ENCODE data around the gene PET100.
"Not testable (repeated sequence)": the region's sequence is repeated elsewhere in the genome, so short reads cannot be mapped to it uniquely, and the experiment has no call there.

The PET100 gene

DNA sequence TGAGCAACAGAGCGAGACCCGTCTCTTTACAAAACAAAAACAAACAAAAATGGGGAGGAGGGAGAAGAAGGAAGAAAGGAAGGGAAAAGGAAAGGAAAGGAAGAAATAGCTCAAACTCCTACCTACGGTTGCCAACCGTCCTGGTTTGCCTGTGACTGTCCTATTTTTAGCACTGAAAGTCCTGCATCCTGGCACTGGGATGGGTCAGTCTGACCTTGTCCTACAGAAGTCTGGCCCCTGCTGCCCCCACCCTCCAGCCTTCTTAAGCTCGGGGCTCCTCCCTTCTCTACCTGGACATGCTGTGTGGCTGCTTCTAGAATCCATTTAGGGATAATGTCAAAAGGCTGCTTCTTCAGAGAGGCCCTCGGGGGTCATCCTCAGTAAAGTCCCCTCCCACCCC is 6.1 kb downstream of the PET100 start:
- DNase-seq: no peak

DNA sequence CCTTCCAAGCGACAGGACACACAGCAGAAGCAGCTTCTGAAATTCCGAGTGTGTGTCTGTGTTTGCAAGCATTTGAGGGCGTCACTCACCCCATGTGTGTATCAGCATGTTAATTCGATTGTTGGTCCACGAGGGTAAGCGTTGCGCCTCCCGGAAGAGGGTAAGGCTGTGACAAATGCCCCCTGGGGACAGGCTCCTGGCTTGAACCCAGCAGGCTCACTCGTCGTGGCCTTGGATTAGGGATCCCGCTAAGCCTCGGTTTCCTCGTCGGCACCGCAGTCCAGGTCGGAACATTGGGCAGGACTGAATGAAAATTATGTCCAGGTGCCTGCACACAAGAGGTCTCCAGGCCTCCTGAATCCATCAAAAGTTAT is 6.7 kb downstream of the PET100 start:
- DNase-seq: no peak

DNA sequence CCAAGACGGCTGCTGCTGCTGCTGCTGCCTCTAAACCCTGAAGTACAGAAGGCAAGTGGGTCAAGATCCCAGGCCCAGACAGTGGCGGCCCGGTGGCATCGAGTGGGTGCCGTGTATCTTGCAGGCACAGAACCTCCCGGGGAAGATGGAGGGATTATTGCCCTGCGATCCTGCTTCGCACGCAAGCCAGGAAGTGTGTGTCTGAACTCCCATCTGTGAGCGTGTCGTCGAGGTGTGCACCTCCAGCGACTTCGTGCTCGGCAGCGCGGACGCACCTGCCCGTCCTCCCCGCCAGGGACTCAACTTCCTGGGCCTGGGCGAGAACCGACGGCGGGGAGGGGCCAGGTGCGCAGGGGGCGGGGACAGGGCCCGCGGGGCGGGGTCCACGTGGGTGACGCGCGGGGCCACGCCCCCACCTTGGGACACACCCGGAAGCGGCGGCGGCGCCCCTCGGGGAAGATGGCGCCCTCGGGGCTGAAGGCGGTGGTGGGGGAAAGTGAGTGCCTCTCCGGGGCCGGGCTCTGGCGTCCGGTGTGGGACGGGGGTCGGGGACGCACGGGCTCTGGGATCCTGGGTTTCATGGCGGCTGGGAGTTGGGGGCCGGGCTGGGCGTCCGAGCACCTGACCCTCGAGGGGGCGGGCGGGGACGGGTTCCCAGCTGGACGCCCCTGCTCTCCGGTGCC is 7.2 kb downstream of the PET100 start, which contains the start of gene STXBP2:
TSS of gene STXBP2 (plus strand) at position 420 of the 683 bp plus-strand sequence. CDS start at position 460, 40 bp downstream.
- peak; percentile 92 for DNase-seq

DNA sequence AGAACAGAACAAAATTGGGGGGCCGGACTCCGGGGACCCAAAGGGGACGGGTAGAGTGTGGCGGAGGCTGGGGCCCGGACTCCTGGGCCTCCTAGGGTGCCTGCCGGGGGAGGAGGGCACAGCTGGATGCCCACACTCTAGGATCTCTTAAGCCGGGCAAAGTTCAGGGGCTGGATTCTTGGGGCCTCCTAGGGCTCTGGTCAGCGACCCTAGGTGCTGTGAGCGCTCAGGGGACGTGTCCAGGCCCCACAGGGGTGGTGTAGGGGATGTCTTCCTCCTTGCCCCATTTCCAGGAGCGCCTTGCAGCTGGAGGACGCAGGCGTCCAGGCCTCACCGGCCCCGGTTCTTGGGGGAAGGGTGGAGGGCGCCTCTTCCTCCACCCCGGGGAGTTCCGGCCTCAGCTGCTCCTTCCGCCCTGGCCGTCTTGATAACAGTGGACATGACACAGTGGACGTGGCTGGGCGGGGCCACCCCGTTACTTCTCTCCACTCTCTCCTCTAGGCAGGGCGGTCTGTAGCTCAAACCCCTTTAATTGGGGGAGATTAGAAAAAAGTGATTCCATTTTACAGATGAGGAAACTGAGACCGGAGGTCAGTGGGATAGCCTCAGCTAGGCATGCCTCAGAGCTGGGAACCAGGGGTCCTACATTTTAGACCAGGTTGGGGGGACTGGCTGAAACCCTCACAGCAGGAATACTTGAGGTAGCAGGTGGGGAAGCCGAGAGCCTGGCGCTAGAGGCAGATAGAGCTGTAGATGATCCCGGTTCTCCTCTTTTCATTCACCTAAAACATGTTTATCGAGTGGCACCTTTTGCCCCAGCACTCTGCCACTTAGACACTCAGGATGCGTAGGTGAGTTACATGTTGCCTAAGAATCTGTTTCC is 8.0 kb downstream of the PET100 start:
- DNase-seq: no peak

DNA sequence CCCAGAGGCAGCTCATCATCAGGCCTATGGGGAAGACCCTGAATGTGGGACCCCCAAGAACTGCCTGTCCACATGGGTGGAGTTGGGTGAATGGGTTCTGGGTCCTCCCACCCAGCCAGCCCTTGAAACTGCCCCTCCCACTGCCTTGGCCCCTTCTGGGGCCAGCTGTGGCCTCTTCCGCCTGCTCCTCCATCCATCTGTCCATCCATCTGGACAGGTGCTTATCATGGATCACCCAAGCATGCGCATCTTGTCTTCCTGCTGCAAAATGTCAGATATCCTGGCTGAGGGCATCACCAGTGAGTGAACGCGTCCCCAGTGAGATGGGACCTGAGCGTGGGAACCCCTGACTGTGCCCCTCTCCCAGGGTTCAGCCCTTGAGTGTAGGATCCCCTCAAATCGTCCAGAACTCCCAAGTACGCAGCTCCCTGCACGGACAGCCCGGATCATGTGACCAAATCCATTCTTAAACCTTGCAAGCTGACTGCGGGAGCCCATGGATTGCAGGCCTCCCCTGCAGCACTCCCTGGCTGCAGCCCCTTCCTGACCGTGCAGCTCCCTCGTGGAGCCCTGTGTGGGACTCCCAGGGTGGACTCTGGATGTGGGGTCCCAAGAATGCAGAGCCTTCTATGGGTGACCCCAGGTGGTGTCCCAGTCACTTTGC is 9.3 kb downstream of the PET100 start:
- DNase-seq: no peak

DNA sequence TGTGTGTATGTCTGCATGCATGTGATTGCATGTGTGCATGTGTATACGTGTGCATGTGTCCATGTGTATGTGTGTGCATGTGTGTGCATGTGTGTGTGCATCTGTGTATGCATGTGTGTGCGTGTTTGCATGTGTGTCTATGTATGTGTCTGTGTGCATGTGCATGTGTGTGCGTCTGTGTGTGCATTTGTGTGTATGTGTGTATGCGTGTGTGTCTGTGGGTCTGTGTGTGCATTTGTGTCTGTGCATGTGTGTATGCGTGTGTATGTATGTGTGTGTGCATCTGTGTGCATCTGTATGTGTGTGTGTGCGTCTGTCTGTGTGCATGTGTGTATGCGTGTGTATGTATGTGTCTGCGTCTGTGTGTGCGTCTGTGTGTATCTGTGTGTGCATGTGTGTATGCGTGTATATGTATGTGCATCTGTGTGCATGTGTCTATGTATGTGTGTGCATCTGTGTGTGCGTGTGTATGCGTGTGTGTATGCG is 10.3 kb downstream of the PET100 start:
- no peak for DNase-seq

DNA sequence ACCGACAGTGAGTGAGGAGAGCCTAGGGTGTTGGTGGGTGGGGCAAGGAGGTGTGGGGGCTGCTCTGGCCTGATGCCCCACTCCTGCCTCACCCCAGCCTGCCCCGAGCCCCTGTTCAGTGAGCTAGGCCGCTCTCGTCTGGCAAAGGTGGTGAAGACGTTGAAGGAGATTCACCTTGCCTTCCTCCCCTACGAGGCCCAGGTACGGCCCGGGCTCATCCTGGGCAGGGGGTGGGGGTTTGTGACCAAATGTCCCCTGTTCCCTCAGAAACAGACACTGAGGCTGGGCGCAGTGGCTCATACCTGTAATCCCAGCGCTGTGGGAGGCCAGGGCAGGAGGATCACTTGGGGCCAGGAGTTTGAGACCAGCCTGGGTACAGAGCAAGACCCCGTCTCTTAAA is 11.2 kb downstream of the PET100 start:
- DNase-seq: no peak

DNA sequence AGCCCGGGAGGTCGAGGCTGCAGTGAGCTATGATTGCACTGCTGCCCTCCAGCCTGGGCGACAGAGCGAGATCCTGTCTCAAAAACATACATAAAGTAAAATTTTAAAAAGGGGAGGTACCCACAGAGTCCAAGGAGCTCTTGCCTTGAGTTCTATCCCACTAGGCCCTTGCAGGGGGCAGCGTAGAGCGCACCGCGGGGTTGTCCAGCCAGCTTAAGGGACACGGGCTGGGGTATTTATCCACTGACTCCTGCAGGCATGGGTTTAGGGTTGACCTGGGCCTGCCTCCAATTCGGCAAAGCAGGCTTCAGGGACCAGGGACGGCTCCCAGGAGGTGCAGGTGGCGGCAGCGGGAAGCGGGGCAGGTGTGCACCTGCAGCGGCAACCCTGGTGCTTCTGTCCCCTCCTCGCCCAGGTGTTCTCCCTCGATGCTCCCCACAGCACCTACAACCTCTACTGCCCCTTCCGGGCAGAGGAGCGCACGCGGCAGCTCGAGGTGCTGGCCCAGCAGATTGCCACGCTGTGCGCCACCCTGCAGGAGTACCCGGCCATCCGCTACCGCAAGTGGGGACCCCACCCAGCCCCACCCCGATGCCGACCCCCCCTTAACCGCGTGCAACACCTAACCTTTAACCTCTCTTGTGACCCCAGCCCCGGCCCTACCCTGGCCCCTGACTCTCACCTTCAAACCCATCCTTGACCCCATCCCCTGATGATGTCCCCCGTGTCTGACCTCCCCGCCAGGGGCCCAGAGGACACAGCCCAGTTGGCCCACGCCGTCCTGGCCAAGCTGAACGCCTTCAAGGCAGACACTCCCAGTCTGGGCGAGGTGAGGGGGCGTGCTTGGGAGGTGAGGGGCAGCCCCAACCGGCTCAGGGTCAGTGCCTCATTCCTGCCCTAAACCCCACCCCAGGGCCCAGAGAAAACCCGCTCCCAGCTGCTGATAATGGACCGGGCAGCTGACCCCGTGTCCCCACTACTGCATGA is 12.0 kb downstream of the PET100 start:
- no peak for DNase-seq

DNA sequence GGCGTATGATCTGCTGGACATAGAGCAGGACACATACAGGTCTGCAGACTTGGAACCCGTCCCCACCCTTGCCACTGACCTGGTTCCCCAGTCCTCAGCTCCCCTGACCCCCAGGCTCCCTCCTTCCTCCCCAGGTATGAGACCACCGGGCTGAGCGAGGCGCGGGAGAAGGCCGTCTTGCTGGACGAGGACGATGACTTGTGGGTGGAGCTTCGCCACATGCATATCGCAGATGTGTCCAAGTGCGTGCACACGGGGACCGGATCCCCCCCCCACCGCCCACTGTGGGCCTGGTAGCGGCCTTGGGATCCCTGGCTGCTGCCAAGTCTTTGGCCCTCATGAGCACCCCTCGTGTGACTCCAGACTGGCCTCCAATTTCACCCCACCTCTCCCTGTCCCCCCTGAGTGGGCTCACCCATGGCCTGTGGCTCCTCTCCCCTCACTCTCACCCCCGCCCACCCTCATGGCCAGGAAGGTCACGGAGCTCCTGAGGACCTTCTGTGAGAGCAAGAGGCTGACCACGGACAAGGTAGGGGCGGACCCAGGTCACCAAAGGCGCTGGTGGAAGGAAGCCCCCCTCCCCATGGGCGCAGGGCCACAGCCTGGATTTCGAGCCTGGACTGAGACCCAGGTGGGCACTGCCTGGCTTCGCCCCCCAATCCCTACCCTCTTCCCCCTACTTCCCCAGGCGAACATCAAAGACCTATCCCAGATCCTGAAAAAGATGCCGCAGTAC is 12.9 kb downstream of the PET100 start:
- DNase-seq: no peak

DNA sequence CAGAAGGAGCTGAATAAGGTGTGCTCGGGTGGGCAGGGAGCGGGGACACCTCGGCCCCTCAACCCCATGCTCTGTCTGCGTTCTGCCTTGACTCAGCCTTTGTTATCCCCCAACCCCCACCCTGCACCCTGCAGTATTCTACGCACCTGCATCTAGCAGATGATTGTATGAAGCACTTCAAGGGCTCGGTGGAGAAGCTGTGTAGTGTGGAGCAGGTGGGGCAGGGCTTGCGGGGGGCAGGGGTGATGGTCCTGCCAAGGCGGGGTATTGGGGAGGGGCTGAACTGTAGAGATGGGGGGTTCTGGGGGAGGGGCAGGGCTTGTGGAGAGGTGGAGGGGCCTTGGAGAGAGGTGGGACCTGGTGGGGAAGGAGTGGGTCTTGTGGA is 13.4 kb downstream of the PET100 start:
- no peak for DNase-seq

DNA sequence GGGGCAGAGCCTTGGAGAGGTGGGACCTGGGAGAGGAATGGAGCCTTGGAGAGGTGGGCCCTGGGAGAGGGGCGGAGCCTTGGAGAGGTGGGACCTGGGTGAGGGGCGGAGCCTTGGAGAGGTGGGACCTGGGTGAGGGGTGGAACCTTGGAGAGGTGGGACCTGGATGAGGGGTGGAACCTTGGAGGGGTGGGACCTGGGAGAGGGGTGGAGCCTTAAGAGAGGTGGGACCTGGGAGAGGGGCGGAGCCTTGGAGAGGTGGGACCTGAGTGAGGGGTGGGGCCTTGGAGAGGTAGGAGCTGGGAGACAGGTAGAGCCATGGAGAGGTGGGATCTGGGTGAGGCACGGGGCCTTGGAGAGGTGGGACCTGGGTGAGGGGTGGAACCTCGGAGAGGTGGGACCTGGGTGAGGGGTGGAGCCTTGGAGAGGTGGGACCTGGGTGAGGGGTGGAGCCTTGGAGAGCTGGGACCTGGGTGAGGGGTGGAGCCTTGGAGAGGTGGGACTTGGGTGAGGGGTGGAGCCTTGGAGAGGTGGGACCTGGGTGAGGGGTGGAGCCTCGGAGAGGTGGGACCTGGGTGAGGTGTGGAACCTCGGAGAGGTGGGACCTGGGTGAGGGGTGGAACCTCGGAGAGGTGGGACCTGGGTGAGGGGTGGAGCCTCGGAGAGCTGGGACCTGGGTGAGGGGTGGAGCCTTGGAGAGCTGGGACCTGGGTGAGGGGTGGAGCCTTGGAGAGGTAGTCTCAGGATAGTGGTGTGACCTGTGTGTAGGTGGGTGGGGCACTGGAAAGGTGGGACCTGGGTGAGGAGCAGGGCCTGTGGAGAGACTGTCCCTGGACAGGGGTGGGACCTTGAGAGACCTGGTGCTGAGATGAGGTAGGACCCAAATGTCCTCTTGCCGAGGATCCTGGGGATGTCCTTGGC is 14.3 kb downstream of the PET100 start:
- not testable (repeated sequence) for DNase-seq

DNA sequence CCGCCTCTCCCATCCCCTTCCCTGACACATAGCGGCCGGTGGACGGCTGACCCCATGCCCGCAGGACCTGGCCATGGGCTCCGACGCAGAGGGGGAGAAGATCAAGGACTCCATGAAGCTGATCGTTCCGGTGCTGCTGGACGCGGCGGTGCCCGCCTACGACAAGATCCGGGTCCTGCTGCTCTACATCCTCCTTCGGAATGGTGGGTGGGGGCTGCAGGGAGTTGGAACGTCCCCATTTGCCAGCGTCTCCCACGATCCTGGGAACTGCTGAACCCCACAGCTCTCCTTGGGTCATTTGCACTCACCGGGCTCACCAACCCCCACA is 14.9 kb downstream of the PET100 start:
- DNase-seq: no peak

DNA sequence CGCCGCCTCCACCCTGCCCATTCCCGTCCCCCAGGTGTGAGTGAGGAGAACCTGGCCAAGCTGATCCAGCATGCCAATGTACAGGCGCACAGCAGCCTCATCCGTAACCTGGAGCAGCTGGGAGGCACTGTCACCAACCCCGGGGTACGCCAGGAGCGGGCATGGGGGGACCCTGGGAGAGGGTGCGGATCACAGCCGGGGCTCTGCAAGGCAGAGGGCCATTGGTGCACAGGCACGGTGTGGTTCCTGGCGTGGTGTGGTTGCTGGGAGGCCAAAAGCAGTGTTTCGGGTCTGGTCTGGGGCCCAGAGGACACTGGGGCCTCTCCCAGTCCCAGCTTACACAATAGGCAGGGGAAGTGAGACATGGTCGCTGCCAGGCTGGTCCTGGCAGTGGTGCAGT is 15.6 kb downstream of the PET100 start:
- no peak for DNase-seq

DNA sequence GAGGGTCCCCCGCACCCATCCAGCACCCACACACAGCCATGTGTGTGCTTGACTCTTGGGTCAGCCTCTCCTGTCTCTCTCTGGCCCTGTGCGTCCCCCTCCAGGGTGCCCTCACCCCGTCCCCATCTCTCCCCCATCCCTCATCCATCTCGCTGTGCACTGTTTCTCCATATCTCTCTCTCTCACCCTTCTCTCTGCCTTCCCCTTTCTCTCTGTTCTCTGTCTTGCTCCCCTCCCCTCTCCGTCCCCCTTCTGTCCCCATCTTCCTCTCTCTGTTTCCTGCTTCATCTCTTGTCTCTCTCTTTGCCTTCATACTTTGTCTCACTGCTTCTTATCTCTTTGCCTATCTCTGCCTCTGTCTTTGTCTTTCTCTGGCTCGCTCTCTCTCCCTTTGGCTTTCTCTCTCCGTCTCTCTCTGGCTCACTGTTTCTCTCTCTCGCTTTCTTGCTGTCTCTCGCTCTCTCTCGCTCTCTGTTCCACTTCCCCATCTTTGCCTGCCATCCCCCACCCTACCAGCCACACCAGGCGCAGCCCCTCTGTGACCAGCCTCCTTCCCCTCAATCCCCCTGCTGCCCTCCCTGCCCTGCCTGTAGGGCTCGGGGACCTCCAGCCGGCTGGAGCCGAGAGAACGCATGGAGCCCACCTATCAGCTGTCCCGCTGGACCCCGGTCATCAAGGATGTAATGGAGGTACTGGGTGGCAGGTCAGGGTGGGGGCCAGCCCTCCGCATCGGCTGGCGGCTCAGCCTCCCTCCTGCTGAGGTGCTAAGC is 16.2 kb downstream of the PET100 start:
- DNase-seq: no peak

DNA sequence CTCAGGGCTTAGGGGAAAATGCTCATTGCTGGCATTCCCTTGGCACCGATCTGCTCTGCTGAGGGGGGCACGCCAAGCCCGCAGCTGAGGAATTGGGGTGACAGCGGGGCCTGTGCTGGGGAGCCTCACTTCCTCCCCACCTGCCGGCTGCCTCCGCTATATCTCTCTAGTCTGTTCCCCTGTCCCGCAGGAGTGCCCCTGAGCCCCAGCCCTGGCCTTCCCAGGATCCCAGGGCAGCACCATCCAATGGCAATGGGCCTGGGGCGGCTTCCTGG is 16.8 kb downstream of the PET100 start:
- DNase-seq: no peak

DNA sequence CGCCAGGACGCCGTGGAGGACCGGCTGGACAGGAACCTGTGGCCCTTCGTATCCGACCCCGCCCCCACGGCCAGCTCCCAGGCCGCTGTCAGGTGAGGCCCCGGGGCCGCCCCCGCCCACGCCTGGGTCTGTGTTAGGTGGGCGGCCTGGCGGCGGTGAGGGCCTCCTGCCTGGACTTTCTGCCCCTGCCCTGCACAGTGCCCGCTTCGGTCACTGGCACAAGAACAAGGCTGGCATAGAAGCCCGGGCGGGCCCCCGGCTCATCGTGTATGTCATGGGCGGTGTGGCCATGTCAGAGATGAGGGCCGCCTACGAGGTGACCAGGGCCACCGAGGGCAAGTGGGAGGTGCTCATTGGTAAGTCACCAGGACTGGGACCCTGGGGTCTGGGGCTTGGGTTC is 17.6 kb downstream of the PET100 start:
- DNase-seq: no peak

DNA sequence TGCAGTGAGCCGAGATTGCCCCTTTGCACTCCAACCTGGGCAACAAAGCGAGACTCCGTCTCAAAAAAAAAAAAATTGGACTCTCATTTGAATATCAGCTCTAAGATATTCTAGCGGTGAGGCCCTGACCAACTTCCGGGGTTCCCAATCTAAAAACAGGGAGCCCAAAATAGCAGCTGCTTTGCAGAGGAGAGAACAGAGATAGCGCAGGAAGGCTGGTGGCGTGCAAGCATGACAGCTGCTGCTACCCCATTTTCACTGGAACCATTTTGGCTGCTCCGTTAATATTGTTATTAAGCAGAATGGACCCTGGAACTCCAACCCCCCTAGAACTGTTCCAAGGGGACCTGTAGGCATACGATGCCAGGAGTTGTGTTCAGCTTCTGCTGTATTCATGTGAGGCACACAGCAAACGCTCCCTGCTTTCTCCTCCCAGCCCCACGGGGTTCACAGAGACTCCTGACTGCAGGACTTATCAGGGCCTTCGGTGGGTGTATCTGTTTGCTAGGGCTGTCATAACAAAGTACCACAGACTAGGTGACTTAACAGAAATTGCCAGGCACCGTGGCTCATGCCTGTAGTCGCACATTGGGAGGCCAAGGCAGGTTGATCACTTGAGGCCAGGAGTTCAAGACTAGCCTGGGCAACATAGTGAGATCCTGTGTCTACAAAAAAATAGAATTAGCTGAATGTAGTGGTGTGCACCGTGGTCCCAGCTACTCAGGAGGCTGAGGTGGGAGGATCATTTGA is 18.8 kb downstream of the PET100 start:
- no peak for DNase-seq

DNA sequence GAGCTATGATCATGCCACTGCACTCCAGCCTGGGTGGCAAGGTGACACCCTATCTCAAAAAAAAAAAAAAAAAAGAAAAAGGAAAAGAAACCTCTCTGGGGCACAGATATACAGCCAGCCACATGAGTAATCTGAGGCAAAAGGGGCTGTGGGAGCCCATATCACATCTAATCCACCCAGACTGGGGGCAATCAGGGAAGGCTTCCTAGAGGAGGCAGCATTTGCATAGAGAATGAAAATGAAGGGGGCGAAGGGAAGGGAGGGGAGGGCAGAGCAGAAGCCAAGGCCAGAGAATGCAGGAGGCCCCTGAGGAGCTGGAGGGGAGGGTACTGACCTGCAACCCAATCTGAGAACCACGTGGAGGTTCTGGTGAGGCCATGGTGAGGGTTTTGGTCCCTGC is 20.6 kb downstream of the PET100 start:
- DNase-seq: no peak

DNA sequence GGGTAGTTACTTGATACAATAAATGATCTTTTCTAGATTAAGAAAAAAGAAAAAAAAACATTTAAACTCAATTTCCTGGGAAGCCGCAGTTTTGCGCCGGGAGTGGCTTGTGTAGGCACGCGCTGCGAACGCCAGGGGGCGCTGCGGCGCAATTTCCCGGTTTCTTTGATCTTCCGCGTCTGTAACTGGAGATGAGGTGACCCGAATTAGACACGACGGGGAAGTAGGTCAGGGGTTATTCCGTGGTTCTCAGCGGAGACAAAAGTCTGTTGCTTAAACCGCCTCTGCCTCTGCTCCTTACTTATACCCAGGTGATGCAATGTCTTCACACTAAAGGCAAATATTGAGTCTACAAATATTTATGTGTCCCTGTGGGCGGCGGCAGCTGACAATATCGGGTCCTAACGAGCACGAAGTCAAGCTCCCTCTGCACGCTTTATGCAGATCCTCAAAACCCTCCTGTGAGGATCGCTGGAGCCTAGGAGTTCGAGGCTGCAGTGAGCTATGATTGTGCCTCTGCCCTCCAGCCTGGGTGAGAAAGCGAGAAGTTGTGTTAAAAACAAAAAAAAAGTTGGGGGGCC is 22.6 kb downstream of the PET100 start:
- DNase-seq: peak; percentile 88
